ENCODE measurements around the gene GMDS. TPM values are rescaled to one million over a fixed set of nuclear protein-coding genes. Genes with fewer than 3 reads are reported as not detected.

GMDS gene
- polyA plus RNA-seq, 1 of the 3 experiments (the other 2 are of a cell fraction), result 12.3 TPM

DNA sequence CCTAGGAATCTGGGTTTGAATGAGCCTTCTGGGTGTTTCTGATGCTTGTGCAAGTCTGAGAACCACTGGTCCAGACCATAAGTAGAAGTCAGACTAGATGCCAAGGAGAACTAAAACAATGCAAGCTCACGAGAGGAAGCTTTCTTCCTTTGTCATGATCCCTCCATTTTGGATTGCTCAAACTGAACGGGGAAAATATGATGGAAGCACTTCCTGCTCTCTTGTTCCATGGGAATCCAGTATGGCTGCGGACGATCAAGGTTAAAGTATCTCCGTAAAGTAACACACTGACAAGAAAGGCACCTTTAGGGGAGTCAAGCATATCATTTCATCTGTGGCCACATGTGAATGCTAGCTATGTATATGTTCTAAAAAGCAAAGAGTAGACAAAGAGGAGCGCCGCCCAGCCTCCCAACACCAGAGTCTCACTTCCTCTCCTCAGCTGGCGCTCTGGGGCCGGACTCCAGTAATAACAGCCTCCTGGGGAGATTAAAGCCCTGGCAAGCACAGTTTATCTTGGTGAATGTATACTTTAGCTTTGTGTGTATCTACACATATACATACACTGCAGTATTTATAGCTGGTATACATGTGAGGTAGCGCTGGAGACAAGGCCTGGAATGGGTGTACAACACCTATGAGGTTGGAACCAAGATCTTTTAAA, 547.6 kb downstream of the GMDS start:
- Histone ChIP-seq H3K9me2 (no peaks in the 10 kb centered on the region), H3K4me1 (ENCODE audit: control insufficient read depth in 1 of 2, insufficient read depth in 2 of 2, low read depth in 1 of 2, low read length in 1 of 2) (peaks cover 6 to 13% of the 10 kb centered on the region in 2 experiments; a peak in 3 of 4 replicates), H3K9ac (no peak overlapping the region), H3K79me2 (ENCODE audit: insufficient read depth) (no peaks in the 10 kb centered on the region), H3K4me3 (ENCODE audit: low read depth in 2 of 2, low read length in 1 of 2) (no peak overlapping the region), H3K27me3 (ENCODE audit: insufficient read depth) (no peaks in the 10 kb centered on the region), H4K20me1 (ENCODE audit: insufficient read depth) (no peaks in the 10 kb centered on the region), H3K9me3 (0 out of 2 replicates have a peak, but pooled peaks cover 2% of the 10 kb centered on the region), H3K36me3 (replicated peaks in 1 of 2; ENCODE audit: control insufficient read depth in 1 of 2, insufficient read depth in 2 of 2, low read length in 1 of 2) (no peaks in the 10 kb centered on the region), H3K4me2 (no peak overlapping the region), H3F3A (replicated peaks; ENCODE audit: insufficient read depth) (no peaks in the 10 kb centered on the region), H2AFZ (ENCODE audit: low read depth) (no peak overlapping the region), H3K27ac (ENCODE audit: low read depth in 2 of 2, low read length in 1 of 2) (no peak overlapping the region)
- TF ChIP-seq FOXJ3 (CRISPR knock-in tag; IDR thresholded peaks at IDR 0.05), result no peak
- TF ChIP-seq PBX3 (IDR thresholded peaks at IDR 0.05), result no peak
- no peak for TF ChIP-seq FOXM1 (IDR thresholded peaks at IDR 0.05; ENCODE audit: low read depth)
- TF ChIP-seq TEAD4 (IDR thresholded peaks at IDR 0.05; ENCODE audit: borderline replicate concordance, insufficient read depth), result no peak
- no peak for TF ChIP-seq EP300 (IDR thresholded peaks at IDR 0.05; ENCODE audit: borderline replicate concordance in 1 of 2, low read depth in 1 of 2, low read length in 1 of 2)
- no peak for TF ChIP-seq YY1 (IDR thresholded peaks at IDR 0.05; ENCODE audit: low read depth)
- TF ChIP-seq, protein P1, sequence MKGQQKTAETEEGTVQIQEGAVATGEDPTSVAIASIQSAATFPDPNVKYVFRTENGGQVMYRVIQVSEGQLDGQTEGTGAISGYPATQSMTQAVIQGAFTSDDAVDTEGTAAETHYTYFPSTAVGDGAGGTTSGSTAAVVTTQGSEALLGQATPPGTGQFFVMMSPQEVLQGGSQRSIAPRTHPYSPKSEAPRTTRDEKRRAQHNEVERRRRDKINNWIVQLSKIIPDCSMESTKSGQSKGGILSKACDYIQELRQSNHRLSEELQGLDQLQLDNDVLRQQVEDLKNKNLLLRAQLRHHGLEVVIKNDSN (IDR thresholded peaks at IDR 0.05; ENCODE audit: borderline replicate concordance, low read depth), result no peak
- no peak for TF ChIP-seq NRF1 (IDR thresholded peaks at IDR 0.05; ENCODE audit: low read depth, low read length)
- no peak for TF ChIP-seq RCOR1 (IDR thresholded peaks at IDR 0.05; ENCODE audit: low read length)
- no peak for TF ChIP-seq RFX5 (IDR thresholded peaks at IDR 0.05; ENCODE audit: low read length)
- TF ChIP-seq, protein P2, sequence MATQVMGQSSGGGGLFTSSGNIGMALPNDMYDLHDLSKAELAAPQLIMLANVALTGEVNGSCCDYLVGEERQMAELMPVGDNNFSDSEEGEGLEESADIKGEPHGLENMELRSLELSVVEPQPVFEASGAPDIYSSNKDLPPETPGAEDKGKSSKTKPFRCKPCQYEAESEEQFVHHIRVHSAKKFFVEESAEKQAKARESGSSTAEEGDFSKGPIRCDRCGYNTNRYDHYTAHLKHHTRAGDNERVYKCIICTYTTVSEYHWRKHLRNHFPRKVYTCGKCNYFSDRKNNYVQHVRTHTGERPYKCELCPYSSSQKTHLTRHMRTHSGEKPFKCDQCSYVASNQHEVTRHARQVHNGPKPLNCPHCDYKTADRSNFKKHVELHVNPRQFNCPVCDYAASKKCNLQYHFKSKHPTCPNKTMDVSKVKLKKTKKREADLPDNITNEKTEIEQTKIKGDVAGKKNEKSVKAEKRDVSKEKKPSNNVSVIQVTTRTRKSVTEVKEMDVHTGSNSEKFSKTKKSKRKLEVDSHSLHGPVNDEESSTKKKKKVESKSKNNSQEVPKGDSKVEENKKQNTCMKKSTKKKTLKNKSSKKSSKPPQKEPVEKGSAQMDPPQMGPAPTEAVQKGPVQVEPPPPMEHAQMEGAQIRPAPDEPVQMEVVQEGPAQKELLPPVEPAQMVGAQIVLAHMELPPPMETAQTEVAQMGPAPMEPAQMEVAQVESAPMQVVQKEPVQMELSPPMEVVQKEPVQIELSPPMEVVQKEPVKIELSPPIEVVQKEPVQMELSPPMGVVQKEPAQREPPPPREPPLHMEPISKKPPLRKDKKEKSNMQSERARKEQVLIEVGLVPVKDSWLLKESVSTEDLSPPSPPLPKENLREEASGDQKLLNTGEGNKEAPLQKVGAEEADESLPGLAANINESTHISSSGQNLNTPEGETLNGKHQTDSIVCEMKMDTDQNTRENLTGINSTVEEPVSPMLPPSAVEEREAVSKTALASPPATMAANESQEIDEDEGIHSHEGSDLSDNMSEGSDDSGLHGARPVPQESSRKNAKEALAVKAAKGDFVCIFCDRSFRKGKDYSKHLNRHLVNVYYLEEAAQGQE (IDR thresholded peaks at IDR 0.05; ENCODE audit: low read depth, low read length), result no peak
- TF ChIP-seq EZH2phosphoT487 (IDR thresholded peaks at IDR 0.05; ENCODE audit: borderline replicate concordance, low read depth), result no peak
- TF ChIP-seq ELF1 (IDR thresholded peaks at IDR 0.05), result no peak
- TF ChIP-seq RXRA (IDR thresholded peaks at IDR 0.05; ENCODE audit: borderline replicate concordance, low read depth), result no peak
- no peak for TF ChIP-seq CTCF (IDR thresholded peaks at IDR 0.05)
- no peak for TF ChIP-seq FOSL2 (IDR thresholded peaks at IDR 0.05; ENCODE audit: borderline replicate concordance, low read depth)
- no peak for TF ChIP-seq SIN3A (IDR thresholded peaks at IDR 0.05; ENCODE audit: borderline replicate concordance, low read depth, low read length)
- TF ChIP-seq TAF1 (IDR thresholded peaks at IDR 0.05; ENCODE audit: borderline replicate concordance, low read depth, low read length), result no peak
- WGBS (ENCODE audit: low lambda C conversion rate), result 94% methylated on average over 10 of the region's 10 CpGs
- CTCF ChIA-PET, result interaction anchor here (0.7 to 2.6 kb wide), 3 partner anchors 11 to 12 kb away, joined by 3 to 9 read pairs (median 3); no protein-coding TSS in a partner anchor
- no peak for DNase-seq
- POLR2A ChIA-PET, result no interaction called here

Data from SK-N-SH (cell line).